ENCODE data around the gene SEMA6B.
"Not testable (repeated sequence)": the region's sequence is repeated elsewhere in the genome, so short reads cannot be mapped to it uniquely, and the experiment has no call there.

DNA sequence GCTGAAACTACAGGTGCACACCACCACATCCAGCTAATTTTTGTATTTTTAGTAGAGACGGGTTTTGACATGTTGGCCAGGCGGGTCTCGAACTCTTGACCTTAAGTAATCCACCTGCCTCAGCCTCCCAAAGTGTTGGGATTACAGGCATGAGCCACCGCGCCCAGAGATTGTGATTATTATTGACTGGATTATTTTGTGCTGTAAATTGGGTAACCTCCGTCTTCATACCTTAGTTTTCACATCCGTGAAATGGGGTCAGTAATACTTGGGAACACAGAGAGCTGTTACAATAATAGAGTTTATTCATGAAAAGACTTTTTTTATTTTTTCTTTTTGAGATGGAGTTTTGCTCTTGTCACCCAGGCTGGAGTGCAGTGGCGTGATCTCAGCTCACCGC lies 35.7 kb upstream of the SEMA6B start:
- TF ChIP-seq EP300 (IDR thresholded peaks at IDR 0.05); POLR2A (IDR thresholded peaks at IDR 0.05; ENCODE audit: low read depth); CTCF (IDR thresholded peaks at IDR 0.05): not testable (repeated sequence)

Measured in esophagus muscularis mucosa (tissue), 4 donors.